CD14-positive monocyte (primary cell): ENCODE results near the gene CDH23. TPM values are rescaled to one million over a fixed set of nuclear protein-coding genes. Genes with fewer than 3 reads are reported as not detected.

ENCODE experiments used
- DNase-seq, 3 donors: peaks; one replicate each; pipeline ENCODE4 v3.0.0-alpha.2; 2011 to 2022
- H2AFZ ChIP-seq: 2 replicates; pipeline ENCODE4 v1.6.0; 2012; ENCODE audit warnings: mild to moderate bottlenecking, low read depth, low read length, inconsistent platforms; ENCODE audit not compliant: insufficient read depth, poor library complexity, severe bottlenecking
- H3K27ac ChIP-seq, 2 donors: 1 replicate in 1 of 2; 2 replicates in 1 of 2; pipeline ENCODE4 v1.5.1; 2012 to 2013; ENCODE audit warnings: low read length in 2 of 2, control low read depth in 1 of 2, inconsistent platforms in 1 of 2, low read depth in 1 of 2, mild to moderate bottlenecking in 1 of 2
- H3K27me3 ChIP-seq, 2 donors: one replicate each; pipeline versions ENCODE4 v1.6.0 to v1.6.1; 2011 to 2013; ENCODE audit warnings: low read length in 2 of 2; ENCODE audit not compliant: control insufficient read depth in 2 of 2, insufficient read depth in 2 of 2
- H3K36me3 ChIP-seq, 2 donors: replicated peaks in 1 of 2; 1 replicate in 1 of 2; 2 replicates in 1 of 2; pipeline versions ENCODE4 v1.5.1 to v1.6.1; 2012 to 2013; ENCODE audit warnings: low read length in 2 of 2, control low read depth in 1 of 2, inconsistent platforms in 1 of 2, mild to moderate bottlenecking in 1 of 2; ENCODE audit not compliant: insufficient read depth in 2 of 2, control insufficient read depth in 1 of 2
- H3K4me1 ChIP-seq, 2 donors: 1 replicate in 1 of 2; 2 replicates in 1 of 2; pipeline versions ENCODE4 v1.5.1 to v1.6.1; 2012 to 2013; ENCODE audit warnings: low read length in 2 of 2, control low read depth in 1 of 2, inconsistent platforms in 1 of 2, mild to moderate bottlenecking in 1 of 2, moderate library complexity in 1 of 2; ENCODE audit not compliant: insufficient read depth in 2 of 2, control insufficient read depth in 1 of 2
- H3K4me2 ChIP-seq: replicated peaks from 2 replicates; pipeline ENCODE3; 2012; ENCODE audit warnings: low read length, moderate library complexity, mild to moderate bottlenecking; ENCODE audit not compliant: poor library complexity, severe bottlenecking; ENCODE audit errors: extremely low read depth
- H3K4me3 ChIP-seq, 3 experiments: fragments of 200-600 bp in 1 of 3; sonication (generic) in 1 of 3; replicated peaks in 1 of 3; 1 replicate in 2 of 3; 2 replicates in 1 of 3; pipeline ENCODE4 v1.5.1; 2011 to 2013; ENCODE audit warnings: low read length in 3 of 3, mild to moderate bottlenecking in 3 of 3, control low read depth in 2 of 3, low read depth in 2 of 3, inconsistent platforms in 1 of 3, moderate library complexity in 1 of 3
- H3K79me2 ChIP-seq: 2 replicates; pipeline ENCODE4 v1.6.0; 2012; ENCODE audit warnings: mild to moderate bottlenecking, control low read depth, inconsistent platforms, low read length, moderate library complexity; ENCODE audit not compliant: insufficient read depth
- H3K9ac ChIP-seq: 2 replicates; pipeline ENCODE4 v1.6.0; 2017; ENCODE audit warnings: low read length, mild to moderate bottlenecking; ENCODE audit not compliant: insufficient read depth, poor library complexity, severe bottlenecking
- H3K9me3 ChIP-seq, 2 donors: replicated peaks in 1 of 2; 1 replicate in 1 of 2; 2 replicates in 1 of 2; pipeline versions ENCODE4 v1.5.1 to v1.6.1; 2012 to 2013; ENCODE audit warnings: low read length in 2 of 2, control low read depth in 1 of 2; ENCODE audit not compliant: control insufficient read depth in 1 of 2, insufficient read depth in 1 of 2
- H4K20me1 ChIP-seq: 2 replicates; pipeline ENCODE4 v1.6.0; 2012; ENCODE audit warnings: mild to moderate bottlenecking, low read length, control low read depth, moderate library complexity; ENCODE audit not compliant: insufficient read depth
- H3K27ac Mint-ChIP-seq, 7 donors: one replicate each; pipeline ENCODE4 v1.8.0; 2020; ENCODE audit warnings: mild to moderate bottlenecking in 7 of 7, mixed read lengths in 7 of 7, moderate library complexity in 6 of 7, inconsistent platforms in 2 of 7
- H3K27me3 Mint-ChIP-seq, 3 donors: one replicate each; pipeline ENCODE4 v1.8.0; 2021 to 2022; ENCODE audit warnings: low read depth in 3 of 3, mild to moderate bottlenecking in 3 of 3, mixed read lengths in 3 of 3, moderate library complexity in 3 of 3, inconsistent platforms in 1 of 3
- H3K36me3 Mint-ChIP-seq, 2 donors: one replicate each; pipeline ENCODE4 v1.8.0; 2020; ENCODE audit warnings: mixed read lengths in 2 of 2, inconsistent platforms in 1 of 2, mild to moderate bottlenecking in 1 of 2
- H3K4me1 Mint-ChIP-seq: one replicate; pipeline ENCODE4 v1.8.0; 2020; ENCODE audit warnings: mild to moderate bottlenecking, mixed read lengths
- H3K4me3 Mint-ChIP-seq, 2 donors: one replicate each; pipeline ENCODE4 v1.8.0; 2020; ENCODE audit warnings: mild to moderate bottlenecking in 2 of 2, mixed read lengths in 2 of 2, moderate library complexity in 1 of 2
- H3K9me3 Mint-ChIP-seq, 7 donors: one replicate each; pipeline ENCODE4 v1.8.0; 2020 to 2022; ENCODE audit warnings: mixed read lengths in 7 of 7, mild to moderate bottlenecking in 6 of 7, moderate library complexity in 6 of 7, inconsistent platforms in 2 of 7
- CTCF ChIP-seq: fragments of 200-600 bp; IDR thresholded peaks from one replicate; pipeline ENCODE4 v1.8.0; 2022; ENCODE audit warnings: antibody characterized with exemption, mild to moderate bottlenecking
- WGBS: methylation state at CpG from one replicate; pipeline ENCODE4 v1.1.5; 2013; ENCODE audit warnings: missing lambda C conversion rate; ENCODE audit not compliant: insufficient coverage; 5-methylcytosine and 5-hydroxymethylcytosine counted together
- intact Hi-C, 2 donors: fragments of 100-400 bp; cut with micrococcal nuclease; formaldehyde crosslinking; loops; one replicate each; pipeline versions ENCODE4 v1.15.0 to v1.15.1; 2023
- polyA plus RNA-seq, 3 donors: library from polyadenylated mRNA; depleted of rRNA in 1 of 3; unstranded in 2 of 3; stranded (reverse) in 1 of 3; fragments of 300-500 nt in 2 of 3; fragments of >200 nt in 1 of 3; fragmentation: Illumina TruSeq in 2 of 3; gene quantifications; 1 replicate in 2 of 3; 2 replicates in 1 of 3; pipeline ENCODE4 v1.2.3, GENCODE V29; 2012 to 2021

The CDH23 gene
- polyA plus RNA-seq, 3 donors: 8.2 to 36.2 (median 10.5) TPM

- H3K4me3 Mint-ChIP-seq: no peak overlapping the region
- H3K4me1 ChIP-seq: no peaks in the 10 kb centered on the region
- H3K4me3 ChIP-seq: no peak overlapping the region
- H3K4me1 Mint-ChIP-seq: no peaks in the 10 kb centered on the region
- 64% methylated on average over 5 of the region's 6 CpGs for WGBS
- H3K27me3 ChIP-seq: no peaks in the 10 kb centered on the region
- H3K36me3 Mint-ChIP-seq: no peaks in the 10 kb centered on the region
- intact Hi-C loops: loop anchor here (1.0 to 5.0 kb wide), 4 partner anchors 183 to 256 kb away; partner anchors contain the start of gene SLC29A3 (in 1 of the 2)
- no peaks in the 10 kb centered on the region for H3K79me2 ChIP-seq
- H3K9ac ChIP-seq: no peak overlapping the region
- no peak overlapping the region for H3K27ac ChIP-seq
- TF ChIP-seq CTCF: peak; percentile 88
- no peaks in the 10 kb centered on the region for H3K9me3 ChIP-seq
- H3K9me3 Mint-ChIP-seq: no peaks in the 10 kb centered on the region
- H2AFZ ChIP-seq: no peak overlapping the region
- no peaks in the 10 kb centered on the region for H3K36me3 ChIP-seq
- H4K20me1 ChIP-seq: no peaks in the 10 kb centered on the region
- no peak overlapping the region for H3K27ac Mint-ChIP-seq
- no peak overlapping the region for H3K4me2 ChIP-seq
- H3K27me3 Mint-ChIP-seq: peaks cover 1 to 3% (median 1%) of the 10 kb centered on the region in 3 donors
- DNase-seq: peak; percentile 51 to 63 (median 63)
These were observed 173.3 kb downstream of the CDH23 start for GRCh38 chr10:71569775-71570588.

GRCh38 chr10:71571460-71572175 lies 174.9 kb downstream of the CDH23 start:
- DNase-seq: no peak
- H3K36me3 ChIP-seq: no peaks in the 10 kb centered on the region
- no peaks in the 10 kb centered on the region for H3K4me1 ChIP-seq
- no peak overlapping the region for H3K4me3 ChIP-seq
- H3K79me2 ChIP-seq: no peaks in the 10 kb centered on the region
- H3K9me3 ChIP-seq: no peaks in the 10 kb centered on the region
- no peaks in the 10 kb centered on the region for H3K4me1 Mint-ChIP-seq
- no peaks in the 10 kb centered on the region for H3K27me3 ChIP-seq
- no peak overlapping the region for H3K27ac ChIP-seq
- H2AFZ ChIP-seq: no peak overlapping the region
- no peaks in the 10 kb centered on the region for H3K9me3 Mint-ChIP-seq
- TF ChIP-seq CTCF: no peak
- intact Hi-C loops: loop anchor here (2.0 to 5.0 kb wide), 2 partner anchors 184 to 187 kb away; no protein-coding TSS in a partner anchor
- H3K4me3 Mint-ChIP-seq: no peak overlapping the region
- H3K4me2 ChIP-seq: no peak overlapping the region
- H3K9ac ChIP-seq: no peak overlapping the region
- no peaks in the 10 kb centered on the region for H3K36me3 Mint-ChIP-seq
- H4K20me1 ChIP-seq: no peaks in the 10 kb centered on the region
- 99% methylated on average over 7 of the region's 15 CpGs for WGBS
- peaks cover 0 to 1% (median 1%) of the 10 kb centered on the region in 3 donors for H3K27me3 Mint-ChIP-seq
- H3K27ac Mint-ChIP-seq: no peak overlapping the region
